ENCODE measurements around the gene CCR6. TPM values are rescaled to one million over a fixed set of nuclear protein-coding genes. Genes with fewer than 3 reads are reported as not detected.

Gene CCR6
- total and polyA plus RNA-seq, 8 donors = 0.13 to 0.92 TPM; not detected in 6

DNA sequence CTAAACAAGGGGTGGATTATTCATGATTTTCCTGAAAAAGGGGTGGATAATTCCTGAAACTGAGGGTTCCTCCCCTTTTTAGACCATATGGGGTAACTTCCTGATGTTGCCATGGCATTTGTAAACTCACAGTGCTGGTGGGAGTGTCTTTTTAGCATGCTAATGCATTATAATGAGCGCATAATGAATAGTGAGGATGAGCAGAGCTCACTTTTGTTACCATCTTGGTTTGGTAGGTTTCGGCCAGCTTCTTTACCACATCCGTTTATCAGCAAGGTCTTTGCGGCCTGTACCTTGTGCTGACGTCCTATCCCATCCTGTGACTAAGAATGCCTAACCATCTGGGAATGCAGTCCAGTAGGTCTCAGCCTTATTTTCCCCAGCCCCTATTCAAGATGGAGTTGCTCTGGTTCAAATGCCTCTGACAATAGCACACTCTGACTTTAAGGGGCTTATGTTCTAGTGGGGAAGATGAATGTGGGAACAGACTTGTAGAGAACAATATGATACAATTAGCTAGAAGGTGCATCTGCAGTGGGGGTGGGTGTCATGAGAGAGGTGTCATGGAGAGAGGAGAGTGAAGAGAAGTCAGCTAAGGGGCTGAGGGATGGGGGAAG lies 39.1 kb downstream of the CCR6 start:
- no peaks in the 10 kb centered on the region for H3K9me3 ChIP-seq
- DNase-seq = no peak
- H3K4me3 ChIP-seq = no peak overlapping the region
- H3K36me3 ChIP-seq = no peaks in the 10 kb centered on the region
- no peak overlapping the region for H3K27ac ChIP-seq
- peaks cover 0 to 7% (median 0%) of the 10 kb centered on the region in 3 donors for H3K27me3 ChIP-seq
- 94 to 99% (median 96%) methylated on average over 5 of the region's 5 CpGs for WGBS, 5 donors
- intact Hi-C loops (cut with DNase I; ENCODE audit: low total_unique reads) = no loop called here
- TF ChIP-seq, protein P1, sequence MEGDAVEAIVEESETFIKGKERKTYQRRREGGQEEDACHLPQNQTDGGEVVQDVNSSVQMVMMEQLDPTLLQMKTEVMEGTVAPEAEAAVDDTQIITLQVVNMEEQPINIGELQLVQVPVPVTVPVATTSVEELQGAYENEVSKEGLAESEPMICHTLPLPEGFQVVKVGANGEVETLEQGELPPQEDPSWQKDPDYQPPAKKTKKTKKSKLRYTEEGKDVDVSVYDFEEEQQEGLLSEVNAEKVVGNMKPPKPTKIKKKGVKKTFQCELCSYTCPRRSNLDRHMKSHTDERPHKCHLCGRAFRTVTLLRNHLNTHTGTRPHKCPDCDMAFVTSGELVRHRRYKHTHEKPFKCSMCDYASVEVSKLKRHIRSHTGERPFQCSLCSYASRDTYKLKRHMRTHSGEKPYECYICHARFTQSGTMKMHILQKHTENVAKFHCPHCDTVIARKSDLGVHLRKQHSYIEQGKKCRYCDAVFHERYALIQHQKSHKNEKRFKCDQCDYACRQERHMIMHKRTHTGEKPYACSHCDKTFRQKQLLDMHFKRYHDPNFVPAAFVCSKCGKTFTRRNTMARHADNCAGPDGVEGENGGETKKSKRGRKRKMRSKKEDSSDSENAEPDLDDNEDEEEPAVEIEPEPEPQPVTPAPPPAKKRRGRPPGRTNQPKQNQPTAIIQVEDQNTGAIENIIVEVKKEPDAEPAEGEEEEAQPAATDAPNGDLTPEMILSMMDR (IDR thresholded peaks at IDR 0.05) = no peak
- TF ChIP-seq POLR2A (IDR thresholded peaks at IDR 0.05) (no peak), POLR2AphosphoS5 (IDR thresholded peaks at IDR 0.05) (no peak), EP300 (IDR thresholded peaks at IDR 0.05) (no peak)
- no peaks in the 10 kb centered on the region for H3K4me1 ChIP-seq

DNA sequence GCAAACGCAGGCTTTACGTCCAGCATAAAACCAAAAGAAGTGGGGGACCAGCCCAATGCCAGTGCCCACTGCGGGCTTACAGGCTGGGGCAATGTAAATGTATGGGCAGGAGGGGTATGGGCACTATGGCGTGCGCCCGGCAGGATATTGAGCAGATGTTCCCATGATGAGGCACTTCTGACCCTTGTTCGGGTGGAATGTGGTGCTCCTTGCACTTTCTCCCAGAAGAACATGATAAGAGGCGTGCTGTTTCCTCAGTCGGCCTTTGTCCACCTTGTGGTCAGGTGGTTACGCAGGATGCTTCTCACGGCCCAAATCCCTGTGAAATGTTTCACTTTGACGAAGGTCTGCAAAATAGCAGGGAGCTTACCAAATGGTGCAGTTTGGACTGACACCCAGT lies 39.7 kb downstream of the CCR6 start:
- DNase-seq = no peak
- no peaks in the 10 kb centered on the region for H3K9me3 ChIP-seq
- WGBS, 5 donors = 74 to 85% (median 77%) methylated on average over 12 of the region's 12 CpGs
- TF ChIP-seq EP300 (IDR thresholded peaks at IDR 0.05) (no peak), POLR2A (IDR thresholded peaks at IDR 0.05) (no peak), POLR2AphosphoS5 (IDR thresholded peaks at IDR 0.05) (no peak)
- TF ChIP-seq, protein P1 (IDR thresholded peaks at IDR 0.05) = no peak
- no peaks in the 10 kb centered on the region for H3K36me3 ChIP-seq
- intact Hi-C loops (cut with DNase I; ENCODE audit: low total_unique reads) = no loop called here
- no peaks in the 10 kb centered on the region for H3K4me1 ChIP-seq
- H3K4me3 ChIP-seq = no peak overlapping the region
- H3K27me3 ChIP-seq = peaks cover 0 to 7% (median 0%) of the 10 kb centered on the region in 3 donors
- no peak overlapping the region for H3K27ac ChIP-seq

DNA sequence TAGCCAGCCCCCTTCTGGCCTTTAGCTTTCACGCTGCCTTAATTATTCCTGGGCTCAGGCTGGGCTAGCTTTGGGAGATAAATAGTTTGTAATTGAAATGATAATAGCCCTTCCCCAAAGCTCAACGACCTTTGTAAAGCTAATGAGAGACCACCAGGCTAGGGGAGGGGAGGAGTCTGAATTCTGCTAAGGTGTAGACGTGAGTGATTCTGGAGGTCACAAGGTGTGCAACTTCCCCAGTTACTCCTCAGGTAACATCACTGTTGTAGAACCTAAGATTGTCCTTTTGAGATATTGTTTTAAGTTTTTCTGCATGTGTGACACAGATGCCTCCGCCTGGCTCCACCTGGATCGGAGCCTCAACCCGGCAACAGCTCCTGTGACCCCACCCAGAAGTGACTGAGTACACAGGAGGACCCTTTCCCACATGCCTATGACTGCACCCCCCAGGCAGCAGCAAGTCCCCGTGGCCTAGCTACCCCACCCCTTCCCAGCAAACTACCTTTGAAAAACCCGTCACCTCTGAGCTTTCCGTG lies 40.6 kb downstream of the CCR6 start:
- Histone ChIP-seq H3K27ac (no peak overlapping the region), H3K4me3 (no peak overlapping the region), H3K36me3 (no peaks in the 10 kb centered on the region), H3K27me3 (peaks cover 0 to 7% (median 0%) of the 10 kb centered on the region in 3 donors), H3K9me3 (no peaks in the 10 kb centered on the region), H3K4me1 (no peaks in the 10 kb centered on the region)
- no peak for TF ChIP-seq EP300 (IDR thresholded peaks at IDR 0.05)
- TF ChIP-seq POLR2AphosphoS5 (IDR thresholded peaks at IDR 0.05) = no peak
- no peak for TF ChIP-seq POLR2A (IDR thresholded peaks at IDR 0.05)
- WGBS, 5 donors = 65 to 76% (median 74%) methylated on average over 9 of the region's 9 CpGs
- no peak for DNase-seq
- intact Hi-C loops (cut with DNase I; ENCODE audit: low total_unique reads) = no loop called here

DNA sequence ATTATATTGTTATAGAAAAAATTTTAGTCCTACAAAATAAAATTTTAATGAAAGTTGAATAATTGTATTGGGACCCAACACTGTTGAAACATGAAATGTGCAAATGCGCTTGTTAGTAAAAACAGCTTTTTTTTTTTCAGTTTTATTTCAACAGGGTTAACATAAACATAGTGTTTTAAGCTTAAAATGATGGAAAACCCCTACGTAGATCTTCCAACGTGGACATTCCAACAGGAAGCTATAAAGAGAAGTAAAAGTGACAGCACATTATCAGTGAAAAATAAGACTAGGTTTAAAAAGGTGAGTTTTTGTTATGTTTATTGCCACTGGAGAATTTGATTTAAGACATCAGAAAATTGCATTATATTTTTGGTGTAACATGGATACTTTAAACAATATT lies 41.4 kb downstream of the CCR6 start:
- DNase-seq = no peak
- TF ChIP-seq POLR2AphosphoS5 (IDR thresholded peaks at IDR 0.05) = no peak
- no peak for TF ChIP-seq POLR2A (IDR thresholded peaks at IDR 0.05)
- TF ChIP-seq EP300 (IDR thresholded peaks at IDR 0.05) = no peak
- TF ChIP-seq, protein P1 (IDR thresholded peaks at IDR 0.05) = no peak
- H3K36me3 ChIP-seq = no peaks in the 10 kb centered on the region
- H3K4me1 ChIP-seq = no peaks in the 10 kb centered on the region
- peaks cover 0 to 7% (median 0%) of the 10 kb centered on the region in 3 donors for H3K27me3 ChIP-seq
- H3K4me3 ChIP-seq = no peak overlapping the region
- no peak overlapping the region for H3K27ac ChIP-seq
- 64 to 75% (median 66%) methylated on average over 3 of the region's 3 CpGs for WGBS, 5 donors
- no peaks in the 10 kb centered on the region for H3K9me3 ChIP-seq
- intact Hi-C loops (cut with DNase I; ENCODE audit: low total_unique reads) = no loop called here
